HG03097 (cell line): Measurements from ENCODE around the gene RREB1.

Experiments
- ATAC-seq: cut with Tn5 transposase; IDR thresholded peaks from one replicate; pipeline ENCODE4 v1.9.1; 2021; ENCODE audit not compliant: unreplicated experiment, low FRiP score

Gene RREB1, protein sequence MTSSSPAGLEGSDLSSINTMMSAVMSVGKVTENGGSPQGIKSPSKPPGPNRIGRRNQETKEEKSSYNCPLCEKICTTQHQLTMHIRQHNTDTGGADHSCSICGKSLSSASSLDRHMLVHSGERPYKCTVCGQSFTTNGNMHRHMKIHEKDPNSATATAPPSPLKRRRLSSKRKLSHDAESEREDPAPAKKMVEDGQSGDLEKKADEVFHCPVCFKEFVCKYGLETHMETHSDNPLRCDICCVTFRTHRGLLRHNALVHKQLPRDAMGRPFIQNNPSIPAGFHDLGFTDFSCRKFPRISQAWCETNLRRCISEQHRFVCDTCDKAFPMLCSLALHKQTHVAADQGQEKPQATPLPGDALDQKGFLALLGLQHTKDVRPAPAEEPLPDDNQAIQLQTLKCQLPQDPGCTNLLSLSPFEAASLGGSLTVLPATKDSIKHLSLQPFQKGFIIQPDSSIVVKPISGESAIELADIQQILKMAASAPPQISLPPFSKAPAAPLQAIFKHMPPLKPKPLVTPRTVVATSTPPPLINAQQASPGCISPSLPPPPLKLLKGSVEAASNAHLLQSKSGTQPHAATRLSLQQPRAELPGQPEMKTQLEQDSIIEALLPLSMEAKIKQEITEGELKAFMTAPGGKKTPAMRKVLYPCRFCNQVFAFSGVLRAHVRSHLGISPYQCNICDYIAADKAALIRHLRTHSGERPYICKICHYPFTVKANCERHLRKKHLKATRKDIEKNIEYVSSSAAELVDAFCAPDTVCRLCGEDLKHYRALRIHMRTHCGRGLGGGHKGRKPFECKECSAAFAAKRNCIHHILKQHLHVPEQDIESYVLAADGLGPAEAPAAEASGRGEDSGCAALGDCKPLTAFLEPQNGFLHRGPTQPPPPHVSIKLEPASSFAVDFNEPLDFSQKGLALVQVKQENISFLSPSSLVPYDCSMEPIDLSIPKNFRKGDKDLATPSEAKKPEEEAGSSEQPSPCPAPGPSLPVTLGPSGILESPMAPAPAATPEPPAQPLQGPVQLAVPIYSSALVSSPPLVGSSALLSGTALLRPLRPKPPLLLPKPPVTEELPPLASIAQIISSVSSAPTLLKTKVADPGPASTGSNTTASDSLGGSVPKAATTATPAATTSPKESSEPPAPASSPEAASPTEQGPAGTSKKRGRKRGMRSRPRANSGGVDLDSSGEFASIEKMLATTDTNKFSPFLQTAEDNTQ (N-terminal part only)

DNA sequence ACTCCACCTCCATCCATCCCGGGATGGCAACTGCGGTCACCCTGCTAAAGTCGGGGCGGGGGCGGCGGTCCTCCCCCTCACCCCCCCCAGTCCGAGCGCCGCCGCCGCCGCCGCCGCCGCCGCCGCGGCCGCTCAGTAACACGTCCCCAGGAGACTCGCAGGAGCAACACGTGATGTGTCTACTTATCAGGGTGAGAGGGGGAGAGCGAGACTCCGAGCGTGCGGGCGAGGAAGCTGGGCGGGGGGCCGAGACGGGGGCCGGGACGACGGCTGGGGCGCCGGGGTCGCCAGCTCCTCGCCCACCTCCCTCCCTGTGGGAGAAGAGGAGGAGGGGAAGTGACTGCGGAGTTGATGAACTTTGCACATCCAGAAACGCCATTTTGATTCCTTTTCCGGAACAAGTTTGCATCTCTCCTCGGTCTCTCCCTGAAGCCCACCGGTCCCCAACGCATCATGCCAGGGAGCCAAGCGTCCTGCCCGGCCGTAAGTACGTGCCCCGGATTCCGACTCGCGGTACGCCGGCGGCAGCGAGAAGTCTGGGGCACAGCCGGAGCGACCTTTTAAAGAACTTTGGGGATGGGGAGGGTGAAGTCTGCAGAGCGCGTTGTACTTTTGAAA is at the start of gene RREB1:
TSS of gene RREB1 (plus strand) at position 384 of the 618 bp plus-strand sequence. CDS start 73,951 bp downstream, outside the sequence.
- ATAC-seq, result peak; percentile 47

DNA sequence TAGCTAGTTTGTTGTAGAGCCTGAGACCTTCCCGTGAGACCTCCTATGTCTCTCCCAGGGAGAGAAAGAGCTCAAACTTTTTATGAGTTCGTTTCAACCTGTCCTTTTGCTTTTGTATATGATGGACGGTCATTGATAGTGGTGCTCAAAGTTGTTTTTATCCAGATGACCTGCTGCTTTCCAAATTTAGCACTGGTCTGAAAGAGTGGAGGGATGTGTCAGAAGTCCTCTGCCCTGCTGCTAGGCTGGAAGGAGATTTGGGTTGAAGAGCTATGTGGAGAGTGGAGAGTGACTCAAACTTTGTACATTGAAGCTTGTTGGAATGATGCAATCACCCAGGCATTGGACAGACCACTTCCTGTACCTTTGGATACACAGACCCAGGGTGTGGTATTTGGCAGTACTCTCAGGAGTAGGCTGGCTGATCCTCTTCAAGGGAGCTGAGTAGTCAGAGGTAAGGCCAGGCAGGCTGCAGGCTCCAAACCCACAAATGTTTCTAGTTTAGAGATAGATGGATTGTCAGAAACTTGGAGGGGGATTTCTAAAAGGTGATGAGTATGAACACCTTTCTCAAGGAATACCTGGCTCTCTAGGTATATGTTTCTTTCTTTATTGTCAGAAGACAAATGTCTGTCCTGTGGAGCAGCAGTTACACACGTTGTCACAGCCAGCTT is 49.4 kb upstream of the RREB1 start:
- no peak for ATAC-seq

DNA sequence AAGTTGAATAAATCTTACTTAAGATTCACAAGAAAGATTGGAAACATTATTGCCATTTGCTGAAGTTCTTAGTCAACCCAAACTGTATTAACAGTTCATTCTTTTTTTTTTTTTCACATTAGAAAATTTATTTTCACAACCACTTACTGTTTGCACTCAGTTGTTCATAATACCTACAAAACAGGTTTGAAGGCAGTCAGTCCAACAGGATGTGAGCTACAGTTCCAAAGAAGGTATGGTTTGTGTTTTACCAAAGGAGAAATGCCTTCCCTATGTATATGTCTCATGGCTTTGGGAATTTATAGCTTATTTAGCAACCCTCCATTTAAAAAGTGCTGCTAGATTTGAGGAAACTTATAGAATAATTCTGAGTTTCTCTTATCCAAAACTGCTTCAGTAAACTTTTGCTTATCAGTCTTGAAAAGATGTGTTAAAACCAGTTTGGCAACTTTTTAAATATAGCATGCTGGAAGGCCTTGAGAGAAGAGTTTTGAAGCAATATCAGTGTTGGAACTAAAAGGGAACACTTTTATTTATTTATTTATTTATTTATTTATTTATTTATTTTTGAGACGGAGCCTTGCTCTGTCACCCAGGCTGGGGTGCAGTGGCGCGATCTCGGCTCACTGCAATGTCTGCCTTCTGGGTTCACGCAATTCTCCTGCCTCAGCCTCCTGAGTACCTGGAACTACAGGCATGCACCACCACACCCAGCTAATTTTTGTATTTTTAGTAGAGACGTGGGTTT is 46.8 kb upstream of the RREB1 start:
- ATAC-seq, result no peak

- ATAC-seq, result no peak
These were observed 45.2 kb upstream of the RREB1 start for GRCh38 chr6:7062451-7063162.

DNA sequence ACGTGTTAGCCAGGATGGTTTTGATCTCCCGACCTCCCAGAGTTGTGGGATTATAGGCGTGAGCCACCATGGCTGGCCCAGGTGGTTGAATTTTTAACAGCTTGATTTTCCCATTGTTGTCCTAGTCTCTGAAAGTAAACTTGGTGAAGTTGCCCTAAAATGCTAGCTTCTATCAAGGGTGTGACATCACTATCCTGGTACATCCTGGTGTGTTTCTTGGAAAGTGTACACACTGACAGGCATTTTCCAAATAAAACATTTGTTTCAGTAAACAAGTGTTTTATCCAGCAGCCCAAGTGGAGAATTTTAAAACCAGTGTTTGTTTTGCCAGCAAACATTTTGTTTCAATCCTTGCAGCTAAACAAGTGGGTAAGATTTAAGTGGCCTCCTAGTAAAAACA is 40.5 kb upstream of the RREB1 start:
- ATAC-seq, result no peak

GRCh38 chr6:7071405-7071804 is 36.4 kb upstream of the RREB1 start:
- no peak for ATAC-seq

- no peak for ATAC-seq
These were observed 34.5 kb upstream of the RREB1 start for GRCh38 chr6:7073082-7073820.

GRCh38 chr6:7073821-7074525 is 33.8 kb upstream of the RREB1 start:
- ATAC-seq, result peak; percentile 98

GRCh38 chr6:7074870-7075269 is 32.9 kb upstream of the RREB1 start:
- no peak for ATAC-seq

- ATAC-seq, result no peak
These were observed 32.3 kb upstream of the RREB1 start for GRCh38 chr6:7075341-7076000.

GRCh38 chr6:7077856-7078255 is 29.9 kb upstream of the RREB1 start:
- no peak for ATAC-seq

GRCh38 chr6:7078856-7079255 is 28.9 kb upstream of the RREB1 start:
- ATAC-seq, result no peak

DNA sequence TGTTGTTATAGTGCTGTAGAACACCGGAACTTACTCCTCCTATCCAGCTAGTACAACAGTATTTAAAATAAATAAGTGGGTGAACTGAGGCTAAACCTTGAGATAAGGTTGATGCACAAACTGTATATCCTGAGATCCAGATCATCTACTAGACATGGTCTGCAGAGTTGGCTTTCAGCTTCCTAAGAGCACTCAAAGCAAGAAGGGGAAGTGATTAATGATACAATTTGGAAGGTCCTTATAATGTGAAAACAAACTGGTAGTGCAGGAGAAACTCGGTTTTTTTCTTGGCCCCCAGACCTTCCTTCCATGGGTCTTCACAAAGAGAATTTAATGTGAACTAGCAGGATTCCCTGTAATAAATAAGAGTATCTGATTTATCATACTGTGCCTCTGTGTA is 27.4 kb upstream of the RREB1 start:
- ATAC-seq, result no peak

GRCh38 chr6:7085911-7086310 is 21.9 kb upstream of the RREB1 start:
- ATAC-seq, result no peak

GRCh38 chr6:7086488-7086887 is 21.3 kb upstream of the RREB1 start:
- ATAC-seq, result peak; percentile 53

GRCh38 chr6:7087066-7087465 is 20.7 kb upstream of the RREB1 start:
- ATAC-seq, result peak; percentile 13

DNA sequence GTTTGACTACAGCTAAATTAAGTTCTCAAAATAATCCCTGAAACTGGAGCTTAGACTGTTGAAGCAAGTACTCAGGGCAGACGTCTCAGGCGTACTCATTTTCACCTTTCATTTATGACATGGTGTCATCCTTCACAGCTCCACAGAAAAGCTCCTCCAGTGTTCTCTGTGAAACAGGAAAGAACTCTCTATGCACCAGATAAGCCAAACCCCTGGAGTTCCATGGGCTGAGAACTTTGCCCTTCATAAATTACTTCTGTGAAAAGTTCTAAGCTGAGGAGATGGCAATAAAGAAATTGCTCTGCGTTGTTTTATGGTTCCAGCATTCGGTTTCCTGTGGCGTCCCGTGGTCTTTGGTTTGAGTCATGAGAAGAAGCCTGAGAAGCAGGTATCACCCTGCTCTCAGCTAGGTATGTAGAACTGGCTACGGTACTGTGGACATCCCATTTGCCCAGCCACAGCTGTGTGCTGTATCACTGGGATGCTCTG is 20.2 kb upstream of the RREB1 start:
- peak; percentile 44 for ATAC-seq
